ENCODE measurements around the gene COP1. TPM values are rescaled to one million over a fixed set of nuclear protein-coding genes. Genes with fewer than 3 reads are reported as not detected.

Gene COP1
- total RNA-seq, 1 donor from 2014 or later, result 39.1 TPM

GRCh38 chr1:176193023-176193422 lies 14.1 kb downstream of the COP1 start:
- no peaks in the 10 kb centered on the region for H3K36me3 Mint-ChIP-seq (ENCODE audit: unreplicated experiment)
- H3K4me1 Mint-ChIP-seq (ENCODE audit: unreplicated experiment), result peaks cover 23% of the 10 kb centered on the region
- peaks cover 11% of the 10 kb centered on the region for H3K9me3 Mint-ChIP-seq (ENCODE audit: unreplicated experiment)
- TF ChIP-seq CTCF (IDR thresholded peaks at IDR 0.05), result no peak
- no peak for DNase-seq (ENCODE audit: extremely low spot score, unreplicated experiment)
- H3K4me3 Mint-ChIP-seq (ENCODE audit: unreplicated experiment), result no peak overlapping the region
- no peaks in the 10 kb centered on the region for H3K27me3 Mint-ChIP-seq (ENCODE audit: unreplicated experiment)
- no peak overlapping the region for H3K27ac Mint-ChIP-seq (ENCODE audit: unreplicated experiment)

- Mint-ChIP-seq H3K36me3 (ENCODE audit: unreplicated experiment) (no peaks in the 10 kb centered on the region), H3K27ac (ENCODE audit: unreplicated experiment) (no peak overlapping the region), H3K9me3 (ENCODE audit: unreplicated experiment) (peaks cover 11% of the 10 kb centered on the region), H3K27me3 (ENCODE audit: unreplicated experiment) (no peaks in the 10 kb centered on the region), H3K4me3 (ENCODE audit: unreplicated experiment) (no peak overlapping the region), H3K4me1 (ENCODE audit: unreplicated experiment) (peaks cover 22% of the 10 kb centered on the region)
- no peak for TF ChIP-seq CTCF (IDR thresholded peaks at IDR 0.05)
- no peak for DNase-seq (ENCODE audit: extremely low spot score, unreplicated experiment)
Measured at GRCh38 chr1:176188604-176189003, 18.5 kb downstream of the COP1 start.

GRCh38 chr1:176187001-176187400 lies 20.1 kb downstream of the COP1 start:
- no peaks in the 10 kb centered on the region for H3K27me3 Mint-ChIP-seq (ENCODE audit: unreplicated experiment)
- peaks cover 3% of the 10 kb centered on the region for H3K36me3 Mint-ChIP-seq (ENCODE audit: unreplicated experiment)
- DNase-seq (ENCODE audit: extremely low spot score, unreplicated experiment), result no peak
- H3K4me3 Mint-ChIP-seq (ENCODE audit: unreplicated experiment), result no peak overlapping the region
- H3K9me3 Mint-ChIP-seq (ENCODE audit: unreplicated experiment), result peaks cover 11% of the 10 kb centered on the region
- no peak for TF ChIP-seq CTCF (IDR thresholded peaks at IDR 0.05)
- peaks cover 16% of the 10 kb centered on the region for H3K4me1 Mint-ChIP-seq (ENCODE audit: unreplicated experiment)
- no peak overlapping the region for H3K27ac Mint-ChIP-seq (ENCODE audit: unreplicated experiment)

GRCh38 chr1:176183618-176184017 lies 23.5 kb downstream of the COP1 start:
- H3K4me1 Mint-ChIP-seq (ENCODE audit: unreplicated experiment), result peaks cover 3% of the 10 kb centered on the region
- H3K27ac Mint-ChIP-seq (ENCODE audit: unreplicated experiment), result no peak overlapping the region
- peaks cover 10% of the 10 kb centered on the region for H3K36me3 Mint-ChIP-seq (ENCODE audit: unreplicated experiment)
- H3K9me3 Mint-ChIP-seq (ENCODE audit: unreplicated experiment), result peaks cover under 1% of the 10 kb centered on the region
- DNase-seq (ENCODE audit: extremely low spot score, unreplicated experiment), result no peak
- no peak for TF ChIP-seq CTCF (IDR thresholded peaks at IDR 0.05)
- no peak overlapping the region for H3K4me3 Mint-ChIP-seq (ENCODE audit: unreplicated experiment)
- no peaks in the 10 kb centered on the region for H3K27me3 Mint-ChIP-seq (ENCODE audit: unreplicated experiment)

GRCh38 chr1:176178316-176178715 lies 28.8 kb downstream of the COP1 start:
- Mint-ChIP-seq H3K4me3 (ENCODE audit: unreplicated experiment) (no peak overlapping the region), H3K4me1 (ENCODE audit: unreplicated experiment) (peaks cover 3% of the 10 kb centered on the region), H3K9me3 (ENCODE audit: unreplicated experiment) (no peaks in the 10 kb centered on the region), H3K36me3 (ENCODE audit: unreplicated experiment) (peaks cover 16% of the 10 kb centered on the region), H3K27me3 (ENCODE audit: unreplicated experiment) (no peaks in the 10 kb centered on the region), H3K27ac (ENCODE audit: unreplicated experiment) (no peak overlapping the region)
- no peak for TF ChIP-seq CTCF (IDR thresholded peaks at IDR 0.05)
- no peak for DNase-seq (ENCODE audit: extremely low spot score, unreplicated experiment)

Measured in osteocyte (in vitro differentiated cells).